GM10266 (cell line): ENCODE data around the gene GPR155.

ENCODE experiments used
- DNase-seq: peaks from one replicate; pipeline ENCODE4 v3.0.0; 2012; ENCODE audit errors: extremely low spot score
- CTCF ChIP-seq: IDR thresholded peaks from 2 replicates; pipeline ENCODE4 v1.5.1; 2012; ENCODE audit warnings: mild to moderate bottlenecking, low read depth; ENCODE audit not compliant: control insufficient read depth, insufficient read depth; ENCODE audit errors: missing control alignments

GPR155 gene

GRCh38 chr2:174510583-174511189, 23.9 kb upstream of the GPR155 start:
- DNase-seq = no peak
- TF ChIP-seq CTCF = no peak

- TF ChIP-seq CTCF = no peak
- no peak for DNase-seq
These were observed 16.5 kb upstream of the GPR155 start for GRCh38 chr2:174503161-174503809.

- DNase-seq = no peak
- TF ChIP-seq CTCF = no peak
These were observed 12.5 kb upstream of the GPR155 start for GRCh38 chr2:174499371-174499770.

DNA sequence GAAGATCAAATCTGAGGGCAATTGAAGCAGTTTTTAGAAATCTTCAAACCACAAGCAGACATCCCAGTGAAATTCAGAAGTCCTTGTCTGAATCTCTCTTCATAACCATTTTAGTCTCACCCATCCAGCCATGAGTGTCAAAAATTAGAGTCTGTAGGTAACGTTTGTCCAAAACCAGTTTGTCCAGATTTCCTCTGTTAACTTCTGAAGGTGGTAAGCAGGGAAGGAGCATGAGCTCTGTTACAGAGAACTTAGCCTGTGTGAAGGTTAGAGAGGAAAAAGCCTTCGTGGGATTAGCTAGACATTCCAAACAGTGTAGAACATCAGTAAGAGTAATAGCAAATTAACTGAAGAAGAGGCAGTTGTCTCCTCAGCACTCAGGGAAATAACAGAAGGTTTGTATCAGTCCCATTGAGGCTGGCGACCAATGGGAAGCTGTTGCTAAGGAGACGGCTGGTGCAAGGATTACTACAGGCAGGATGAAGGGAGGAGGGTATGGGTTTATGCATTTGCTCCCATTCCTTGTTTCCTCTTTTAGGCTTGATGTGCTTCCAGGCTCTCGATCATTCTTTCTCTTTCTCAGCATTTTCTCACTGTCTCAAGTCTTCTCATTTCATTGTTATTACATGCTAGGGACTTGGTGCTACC, 8.7 kb upstream of the GPR155 start:
- TF ChIP-seq CTCF = no peak
- no peak for DNase-seq

DNA sequence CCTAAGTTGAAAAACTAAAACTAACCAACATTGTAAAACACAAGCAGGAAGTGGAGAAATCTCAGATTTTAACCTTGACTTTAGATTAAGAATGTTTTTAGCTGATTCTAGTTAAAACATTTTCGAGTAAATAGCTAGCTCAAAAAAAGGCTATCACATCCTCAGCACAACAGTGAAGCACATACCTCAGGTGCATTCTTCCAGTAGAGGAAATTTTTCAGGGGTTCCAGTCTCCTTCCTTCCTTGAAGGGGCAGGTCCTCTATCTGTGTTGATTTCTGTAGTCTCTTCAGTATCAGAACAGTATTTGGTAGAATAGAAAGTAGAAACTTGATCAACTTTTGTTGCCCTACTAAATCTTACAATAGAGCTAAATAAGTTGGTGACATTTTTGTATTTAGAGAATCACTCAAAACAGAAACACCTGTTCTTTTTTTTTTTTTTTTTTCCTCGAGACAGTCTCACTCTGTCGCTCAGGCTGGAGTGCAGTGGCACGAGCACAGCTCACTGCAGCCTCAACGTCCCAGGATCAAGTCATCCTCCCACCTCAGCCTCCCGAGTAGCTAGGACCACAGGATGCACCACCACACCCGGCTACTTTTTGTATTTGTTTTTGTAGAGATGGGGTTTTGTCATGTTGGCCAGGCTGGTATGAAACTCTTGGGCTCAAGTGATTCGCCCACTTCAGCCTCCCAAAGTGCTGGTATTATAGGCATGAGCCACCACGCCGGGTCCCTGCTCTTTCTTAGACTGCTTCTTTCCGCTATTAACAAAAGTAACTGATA, 6.9 kb upstream of the GPR155 start:
- DNase-seq = no peak
- no peak for TF ChIP-seq CTCF

DNA sequence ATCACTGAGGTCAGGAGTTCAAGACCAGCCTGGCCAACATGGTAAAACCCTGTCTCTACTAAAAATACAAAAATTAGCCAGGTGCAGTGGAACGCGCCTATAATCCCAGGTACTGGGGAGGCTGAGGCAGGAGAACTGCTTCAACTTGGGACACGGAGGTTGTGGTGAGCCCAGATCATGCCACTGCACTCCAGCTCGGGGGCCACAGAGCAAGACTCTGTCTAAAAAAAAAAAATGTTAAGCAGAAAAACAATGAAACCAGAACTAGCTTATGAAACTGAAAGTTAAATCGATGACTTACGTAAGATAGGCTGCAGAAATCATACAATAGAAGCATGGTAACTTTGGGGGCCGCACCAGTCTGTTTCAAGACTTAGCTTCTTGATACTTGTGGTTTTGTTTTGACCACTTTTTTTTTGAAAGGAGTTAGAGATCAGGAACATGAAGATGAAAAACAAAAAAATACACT, 6.2 kb upstream of the GPR155 start:
- DNase-seq = peak; percentile 68
- no peak for TF ChIP-seq CTCF

GRCh38 chr2:174491947-174492346, 5.1 kb upstream of the GPR155 start:
- DNase-seq = no peak
- TF ChIP-seq CTCF = no peak
